Suprapubic skin (tissue), 4 donors: Measurements from ENCODE around the gene KCNE5. TPM values are rescaled to one million over a fixed set of nuclear protein-coding genes. Genes with fewer than 3 reads are reported as not detected.
"Not testable (repeated sequence)": the region's sequence is repeated elsewhere in the genome, so short reads cannot be mapped to it uniquely, and the experiment has no call there.

Source experiments
- DNase-seq, 2 donors: peaks; one replicate each; pipeline ENCODE4 v3.0.0-alpha.2; 2019; ENCODE audit warnings: low spot score in 2 of 2
- H3K27ac ChIP-seq: fragments of 200-600 bp; sonication (generic); one replicate; pipeline ENCODE4 v1.5.1; 2019
- H3K27me3 ChIP-seq: fragments of 200-600 bp; sonication (generic); one replicate; pipeline ENCODE4 v1.5.1; 2019
- H3K36me3 ChIP-seq: fragments of 200-600 bp; sonication (generic); one replicate; pipeline ENCODE4 v1.5.1; 2019
- H3K4me1 ChIP-seq: fragments of 200-600 bp; sonication (generic); one replicate; pipeline ENCODE4 v1.5.1; 2019
- H3K4me3 ChIP-seq: fragments of 200-600 bp; sonication (generic); one replicate; pipeline ENCODE4 v1.5.1; 2019; ENCODE audit warnings: mild to moderate bottlenecking
- H3K9me3 ChIP-seq: fragments of 200-600 bp; sonication (generic); one replicate; pipeline ENCODE4 v1.5.1; 2019
- CTCF ChIP-seq, 2 donors: fragments of 200-600 bp in 1 of 2; fragments of 450-650 bp in 1 of 2; sonication (generic) in 1 of 2; IDR thresholded peaks; one replicate each; pipeline ENCODE4 v1.5.1; 2016 to 2019; ENCODE audit warnings: antibody characterized with exemption in 2 of 2, mild to moderate bottlenecking in 1 of 2, moderate library complexity in 1 of 2
- EP300 ChIP-seq: sonication (generic); formaldehyde crosslinking; IDR thresholded peaks from one replicate; pipeline ENCODE4 v1.6.1; 2017; ENCODE audit warnings: antibody characterized with exemption
- POLR2A ChIP-seq, 2 donors: fragments of 450-650 bp; IDR thresholded peaks; one replicate each; pipeline ENCODE4 v1.6.1; 2017; ENCODE audit warnings: antibody characterized with exemption in 2 of 2, mild to moderate bottlenecking in 2 of 2, moderate library complexity in 2 of 2
- POLR2AphosphoS5 ChIP-seq, 3 donors: sonication (generic); formaldehyde crosslinking; IDR thresholded peaks; one replicate each; pipeline ENCODE4 v1.6.1; 2017; ENCODE audit warnings: antibody characterized with exemption in 3 of 3
- WGBS: methylation state at CpG from one replicate; pipeline ENCODE4 v1.1.5; 2018; 5-methylcytosine and 5-hydroxymethylcytosine counted together
- total RNA-seq, 4 donors: library from RNA; depleted of rRNA; stranded (reverse); fragments of >200 nt; gene quantifications; one replicate each; pipeline ENCODE4 v1.1.0, GENCODE V29; 2016

Gene KCNE5
- total RNA-seq, 4 donors from 2014 or later: 0.34 to 0.42 TPM; not detected in 2

GRCh38 chrX:109656774-109657173 lies 31.8 kb upstream of the KCNE5 start:
- TF ChIP-seq POLR2A (IDR thresholded peaks at IDR 0.05) (no peak), POLR2AphosphoS5 (IDR thresholded peaks at IDR 0.05) (no peak), EP300 (no peak), CTCF (IDR thresholded peaks at IDR 0.05) (no peak)
- DNase-seq: no peak
- H3K27ac ChIP-seq: no peak overlapping the region
- no peaks in the 10 kb centered on the region for H3K4me1 ChIP-seq
- WGBS: 77% methylated on average over 4 of the region's 4 CpGs
- H3K27me3 ChIP-seq: no peaks in the 10 kb centered on the region
- no peaks in the 10 kb centered on the region for H3K9me3 ChIP-seq
- no peak overlapping the region for H3K4me3 ChIP-seq
- peaks cover 6% of the 10 kb centered on the region for H3K36me3 ChIP-seq

- Histone ChIP-seq H3K4me3 (no peak overlapping the region), H3K9me3 (no peaks in the 10 kb centered on the region), H3K4me1 (no peaks in the 10 kb centered on the region), H3K27ac (no peak overlapping the region), H3K27me3 (no peaks in the 10 kb centered on the region), H3K36me3 (peaks cover 6% of the 10 kb centered on the region)
- TF ChIP-seq POLR2A (IDR thresholded peaks at IDR 0.05) (no peak), POLR2AphosphoS5 (IDR thresholded peaks at IDR 0.05) (no peak), EP300 (no peak), CTCF (IDR thresholded peaks at IDR 0.05) (no peak)
- 62% methylated on average over 4 of the region's 4 CpGs for WGBS
- no peak for DNase-seq
These were observed 30.7 kb upstream of the KCNE5 start for GRCh38 chrX:109655502-109656201.

- H3K4me3 ChIP-seq: no peak overlapping the region
- no peak for TF ChIP-seq POLR2AphosphoS5 (IDR thresholded peaks at IDR 0.05)
- TF ChIP-seq POLR2A (IDR thresholded peaks at IDR 0.05): no peak
- TF ChIP-seq CTCF (IDR thresholded peaks at IDR 0.05): no peak
- TF ChIP-seq EP300: no peak
- no peak overlapping the region for H3K27ac ChIP-seq
- H3K9me3 ChIP-seq: no peaks in the 10 kb centered on the region
- no peaks in the 10 kb centered on the region for H3K27me3 ChIP-seq
- 73% methylated on average over 5 of the region's 5 CpGs for WGBS
- no peak for DNase-seq
- H3K36me3 ChIP-seq: peaks cover 6% of the 10 kb centered on the region
- no peaks in the 10 kb centered on the region for H3K4me1 ChIP-seq
These were observed 29.6 kb upstream of the KCNE5 start for GRCh38 chrX:109654516-109655109.

GRCh38 chrX:109644671-109645070 lies 19.7 kb upstream of the KCNE5 start:
- H3K4me3 ChIP-seq, H3K27me3 ChIP-seq, DNase-seq, H3K27ac ChIP-seq, H3K4me1 ChIP-seq, H3K9me3 ChIP-seq, H3K36me3 ChIP-seq: not testable (repeated sequence)
- WGBS: 95% methylated on average over 15 of the region's 19 CpGs

- no peak overlapping the region for H3K27ac ChIP-seq
- DNase-seq: no peak
- no peaks in the 10 kb centered on the region for H3K27me3 ChIP-seq
- H3K36me3 ChIP-seq: no peaks in the 10 kb centered on the region
- no peaks in the 10 kb centered on the region for H3K4me1 ChIP-seq
- WGBS: 81% methylated on average over 2 of the region's 2 CpGs
- no peaks in the 10 kb centered on the region for H3K9me3 ChIP-seq
- TF ChIP-seq CTCF (IDR thresholded peaks at IDR 0.05) (no peak), EP300 (no peak), POLR2AphosphoS5 (IDR thresholded peaks at IDR 0.05) (no peak), POLR2A (IDR thresholded peaks at IDR 0.05) (no peak)
- H3K4me3 ChIP-seq: no peak overlapping the region
These were observed 18.7 kb upstream of the KCNE5 start for GRCh38 chrX:109643687-109644086.
